NB4 (cell line): Measurements from ENCODE around the gene WNT10A.

ENCODE experiments used
- DNase-seq: peaks from one replicate; pipeline ENCODE4 v3.0.0; 2010; ENCODE audit warnings: low read depth
- H3K4me3 ChIP-seq: one replicate; pipeline ENCODE4 v1.5.1; 2011; ENCODE audit warnings: mild to moderate bottlenecking, low read depth, low read length, moderate library complexity
- CTCF ChIP-seq: IDR thresholded peaks from one replicate; pipeline ENCODE4 v1.5.1; 2012; ENCODE audit warnings: low read depth, low read length
- MAX ChIP-seq: IDR thresholded peaks from 2 replicates; pipeline ENCODE4 v1.6.1; 2011; ENCODE audit warnings: low read depth, low read length
- MYC ChIP-seq: IDR thresholded peaks from 2 replicates; pipeline ENCODE4 v1.6.1; 2011; ENCODE audit warnings: low read depth, low read length
- POLR2A ChIP-seq: IDR thresholded peaks from 2 replicates; pipeline ENCODE4 v1.6.1; 2011; ENCODE audit warnings: mild to moderate bottlenecking; ENCODE audit not compliant: insufficient read length; ENCODE audit errors: extremely low read depth

WNT10A gene

GRCh38 chr2:218859556-218859987 is 21.1 kb upstream of the WNT10A start, which contains the start of gene WNT6:
Gene WNT6, plus strand, starts transcription at chr2:218859805. Its CDS starts 233 bp downstream, at chr2:218860038.
- H3K4me3 ChIP-seq: no peak within 1 kb of the TSS
- TF ChIP-seq MYC (no peak), MAX (no peak), POLR2A (no peak), CTCF (no peak)
- DNase-seq: peak; percentile 49

- no peak for TF ChIP-seq MAX
- no peak for TF ChIP-seq CTCF
- no peak for TF ChIP-seq POLR2A
- TF ChIP-seq MYC: no peak
- H3K4me3 ChIP-seq: no peak overlapping the region
- DNase-seq: no peak
Measured at GRCh38 chr2:218859988-218860831, 20.4 kb upstream of the WNT10A start.

GRCh38 chr2:218860950-218861381 is 19.7 kb upstream of the WNT10A start:
- H3K4me3 ChIP-seq: no peak overlapping the region
- peak; percentile 57 for TF ChIP-seq MAX
- no peak for TF ChIP-seq MYC
- no peak for TF ChIP-seq CTCF
- peak; percentile 92 for DNase-seq

GRCh38 chr2:218861645-218862318 is 18.9 kb upstream of the WNT10A start:
- H3K4me3 ChIP-seq: no peak overlapping the region
- TF ChIP-seq MAX (no peak), POLR2A (no peak), MYC (no peak), CTCF (no peak)
- DNase-seq: peak; percentile 54

GRCh38 chr2:218863021-218863520 is 17.6 kb upstream of the WNT10A start:
- no peak for DNase-seq
- no peak overlapping the region for H3K4me3 ChIP-seq
- no peak for TF ChIP-seq CTCF
- no peak for TF ChIP-seq MYC
- TF ChIP-seq MAX: no peak
- TF ChIP-seq POLR2A: no peak
